Lung (tissue), 12 donors: ENCODE results near the gene TSPAN32. TPM values are rescaled to one million over a fixed set of nuclear protein-coding genes. Genes with fewer than 3 reads are reported as not detected.
A peak's percentile ranks its signal among the peaks of the same experiment; 100 is the strongest.
"Not testable (repeated sequence)": the region's sequence is repeated elsewhere in the genome, so short reads cannot be mapped to it uniquely, and the experiment has no call there.

Experiments
- ATAC-seq: fragments of 200-7000 bp; cut with Tn5 transposase; one replicate; pipeline ENCODE4 v1.9.1; 2020; ENCODE audit warnings: moderate number of reproducible peaks; ENCODE audit not compliant: insufficient read depth, low FRiP score
- DNase-seq, 3 donors: peaks; one replicate each; pipeline ENCODE4 v3.0.0-alpha.2; 2013 to 2017
- H3K27ac ChIP-seq, 2 donors: one replicate each; pipeline ENCODE4 v1.5.1; 2013; ENCODE audit warnings: mild to moderate bottlenecking in 2 of 2, moderate library complexity in 2 of 2, control low read depth in 1 of 2, inconsistent platforms in 1 of 2, low read depth in 1 of 2, low read length in 1 of 2
- H3K27me3 ChIP-seq, 3 donors: one replicate each; pipeline ENCODE4 v1.5.1; 2013; ENCODE audit warnings: low read length in 2 of 3; ENCODE audit not compliant: control insufficient read depth in 3 of 3, insufficient read depth in 3 of 3
- H3K36me3 ChIP-seq, 4 donors: one replicate each; pipeline ENCODE4 v1.5.1; 2013; ENCODE audit warnings: low read length in 4 of 4, mild to moderate bottlenecking in 1 of 4, moderate library complexity in 1 of 4; ENCODE audit not compliant: control insufficient read depth in 4 of 4, insufficient read depth in 4 of 4
- H3K4me1 ChIP-seq, 5 donors: one replicate each; pipeline ENCODE4 v1.5.1; 2013; ENCODE audit warnings: low read length in 5 of 5, mild to moderate bottlenecking in 2 of 5, moderate library complexity in 1 of 5; ENCODE audit not compliant: control insufficient read depth in 5 of 5, insufficient read depth in 5 of 5
- H3K4me3 ChIP-seq: one replicate; pipeline ENCODE4 v1.5.1; 2013; ENCODE audit warnings: mild to moderate bottlenecking, control low read depth, moderate library complexity
- H3K9ac ChIP-seq, 2 donors: one replicate each; pipeline ENCODE4 v1.5.1; 2013; ENCODE audit warnings: low read length in 2 of 2, control low read depth in 1 of 2; ENCODE audit not compliant: insufficient read depth in 1 of 2
- H3K9me3 ChIP-seq, 4 donors: one replicate each; pipeline ENCODE4 v1.5.1; 2013; ENCODE audit warnings: low read length in 3 of 4, mild to moderate bottlenecking in 1 of 4, moderate library complexity in 1 of 4; ENCODE audit not compliant: control insufficient read depth in 4 of 4, insufficient read depth in 3 of 4
- CTCF ChIP-seq: IDR thresholded peaks from 2 replicates; pipeline ENCODE4 v1.5.1; 2012; ENCODE audit warnings: mild to moderate bottlenecking; ENCODE audit errors: control extremely low read depth, extremely low read depth
- WGBS, 2 donors: extraction: QIAGEN DNeasy Blood & Tissue Kit; methylation state at CpG; one replicate each; pipeline ENCODE4 v1.1.7; 2013; 5-methylcytosine and 5-hydroxymethylcytosine counted together
- polyA plus RNA-seq, 2 donors: library from polyadenylated mRNA; stranded (reverse); fragments of 200-250 nt; gene quantifications; one replicate each; pipeline ENCODE4 v1.2.1, GENCODE V29; 2013
- total RNA-seq, 2 donors: library from RNA; depleted of rRNA in 1 of 2; stranded (reverse); fragments of >200 nt in 1 of 2; gene quantifications; one replicate each; pipeline ENCODE4 v1.2.1, GENCODE V29; 2014 to 2021
- donor health status: control.
- donor health status: control.
- donor health status: Bipolar disorder and iron deficiency.
- donor health status: healthy.
- donor health status: DM: yes; HTN: yes; CAD: no.

The TSPAN32 gene
- total and polyA plus RNA-seq, 4 donors = 6.1 to 7.6 (median 7.1) TPM

- Histone ChIP-seq H3K9ac (no peak overlapping the region), H3K27me3 (peaks cover 0 to 5% (median 3%) of the 10 kb centered on the region in 3 donors), H3K36me3 (no peaks in the 10 kb centered on the region), H3K4me3 (no peak overlapping the region), H3K27ac (no peak overlapping the region), H3K4me1 (peaks cover 0 to 14% (median 2%) of the 10 kb centered on the region in 5 donors), H3K9me3 (peaks cover 0 to 6% (median 1%) of the 10 kb centered on the region in 4 donors)
- 85 to 95% methylated on average over 6 of the region's 6 CpGs for WGBS, 2 donors
- DNase-seq = peak in 1 of 3 donors; percentile 4
- no peak for ATAC-seq
- no peak for TF ChIP-seq CTCF
Measured at GRCh38 chr11:2277933-2278523, 23.8 kb upstream of the TSPAN32 start.

GRCh38 chr11:2280208-2280607 lies 21.6 kb upstream of the TSPAN32 start:
- TF ChIP-seq CTCF = no peak
- Histone ChIP-seq H3K27ac (no peak overlapping the region), H3K4me1 (peaks cover 0 to 14% (median 2%) of the 10 kb centered on the region in 5 donors), H3K27me3 (no peaks in the 10 kb centered on the region), H3K36me3 (no peaks in the 10 kb centered on the region), H3K9ac (no peak overlapping the region), H3K9me3 (peaks cover 0 to 6% (median 1%) of the 10 kb centered on the region in 4 donors), H3K4me3 (no peak overlapping the region)
- 79 to 90% methylated on average over 2 of the region's 2 CpGs for WGBS, 2 donors
- DNase-seq (no peak), ATAC-seq (no peak)

GRCh38 chr11:2286350-2286749 lies 15.5 kb upstream of the TSPAN32 start:
- H3K27me3 ChIP-seq, H3K4me3 ChIP-seq, DNase-seq, H3K36me3 ChIP-seq, H3K9ac ChIP-seq, H3K9me3 ChIP-seq, H3K27ac ChIP-seq, ATAC-seq: not testable (repeated sequence)
- WGBS, 2 donors = 94 to 97% methylated on average over 10 to 13 of the region's 13 CpGs
- H3K4me1 ChIP-seq = peaks cover 0 to 17% (median 4%) of the 10 kb centered on the region in 5 donors

GRCh38 chr11:2287091-2287490 lies 14.7 kb upstream of the TSPAN32 start:
- no peak for TF ChIP-seq CTCF
- Histone ChIP-seq H3K27me3 (no peaks in the 10 kb centered on the region), H3K9me3 (peaks cover 0 to 3% (median 0%) of the 10 kb centered on the region in 4 donors), H3K36me3 (no peaks in the 10 kb centered on the region), H3K27ac (peak overlapping the region in 1 of 2 donors; percentile 43), H3K9ac (peak overlapping the region in 1 of 2 donors; percentile 57), H3K4me1 (peaks cover 0 to 17% (median 4%) of the 10 kb centered on the region in 5 donors), H3K4me3 (no peak overlapping the region)
- DNase-seq = peak; percentile 82 to 91 (median 89)
- WGBS, 2 donors = 37 to 42% methylated on average over 16 of the region's 16 CpGs
- ATAC-seq = no peak
